ENCODE measurements around the gene SEMA5B. TPM values are rescaled to one million over a fixed set of nuclear protein-coding genes. Genes with fewer than 3 reads are reported as not detected.

Gene SEMA5B
- total and polyA plus RNA-seq, 3 donors from 2014 or later, result 0.68 to 2.0 (median 1.3) TPM

DNA sequence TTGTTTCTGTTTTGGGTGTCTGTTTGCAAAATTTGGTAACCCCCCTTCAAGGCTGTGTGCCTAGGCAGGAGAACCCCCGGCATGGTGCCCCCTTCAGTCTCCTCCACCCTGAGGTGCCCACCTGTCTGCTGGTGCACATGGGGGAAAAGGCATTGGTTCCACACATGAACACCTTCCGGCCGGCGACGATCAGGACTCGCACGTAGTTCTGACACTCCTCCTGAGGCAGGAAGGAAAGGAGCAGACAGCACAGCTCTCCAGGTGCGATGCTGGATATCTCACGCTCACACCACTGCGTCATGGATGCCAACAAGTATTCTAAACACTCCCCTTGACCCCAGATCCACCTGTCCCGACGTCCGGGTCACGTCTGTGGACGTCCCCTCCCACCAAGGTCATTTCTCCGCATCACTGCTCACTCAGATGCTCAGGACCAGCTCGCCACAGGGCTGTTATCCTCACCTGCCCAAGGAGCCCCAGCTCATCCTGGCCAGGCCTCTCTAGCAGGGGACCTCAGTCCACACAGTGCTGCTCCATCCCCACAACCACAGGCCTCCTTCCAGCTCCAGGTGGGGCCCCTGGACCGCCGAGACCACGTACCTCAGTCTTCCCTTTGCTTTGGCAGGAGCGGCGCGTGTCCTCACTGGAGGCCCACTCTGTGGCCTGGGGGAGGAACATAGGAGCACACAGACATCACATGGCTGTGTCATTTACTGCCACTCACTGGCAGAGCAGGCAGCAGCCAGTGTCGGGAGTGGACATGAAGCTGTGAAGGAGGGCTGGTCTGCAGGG, 99.0 kb downstream of the SEMA5B start:
- no peak for DNase-seq
- H3K27me3 ChIP-seq, result no peaks in the 10 kb centered on the region
- intact Hi-C loops (cut with DNase I; ENCODE audit: low total_unique reads), result no loop called here
- H3K4me1 ChIP-seq, result peaks cover 16% of the 10 kb centered on the region
- H3K9me3 ChIP-seq, result no peaks in the 10 kb centered on the region
- H3K4me3 ChIP-seq, result no peak overlapping the region
- 89 to 93% methylated on average over 14 to 24 of the region's 24 CpGs for WGBS, 2 donors
- TF ChIP-seq POLR2A (IDR thresholded peaks at IDR 0.05), result no peak
- TF ChIP-seq, protein P1, sequence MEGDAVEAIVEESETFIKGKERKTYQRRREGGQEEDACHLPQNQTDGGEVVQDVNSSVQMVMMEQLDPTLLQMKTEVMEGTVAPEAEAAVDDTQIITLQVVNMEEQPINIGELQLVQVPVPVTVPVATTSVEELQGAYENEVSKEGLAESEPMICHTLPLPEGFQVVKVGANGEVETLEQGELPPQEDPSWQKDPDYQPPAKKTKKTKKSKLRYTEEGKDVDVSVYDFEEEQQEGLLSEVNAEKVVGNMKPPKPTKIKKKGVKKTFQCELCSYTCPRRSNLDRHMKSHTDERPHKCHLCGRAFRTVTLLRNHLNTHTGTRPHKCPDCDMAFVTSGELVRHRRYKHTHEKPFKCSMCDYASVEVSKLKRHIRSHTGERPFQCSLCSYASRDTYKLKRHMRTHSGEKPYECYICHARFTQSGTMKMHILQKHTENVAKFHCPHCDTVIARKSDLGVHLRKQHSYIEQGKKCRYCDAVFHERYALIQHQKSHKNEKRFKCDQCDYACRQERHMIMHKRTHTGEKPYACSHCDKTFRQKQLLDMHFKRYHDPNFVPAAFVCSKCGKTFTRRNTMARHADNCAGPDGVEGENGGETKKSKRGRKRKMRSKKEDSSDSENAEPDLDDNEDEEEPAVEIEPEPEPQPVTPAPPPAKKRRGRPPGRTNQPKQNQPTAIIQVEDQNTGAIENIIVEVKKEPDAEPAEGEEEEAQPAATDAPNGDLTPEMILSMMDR (IDR thresholded peaks at IDR 0.05), result no peak
- H3K27ac ChIP-seq, result no peak overlapping the region
- H3K36me3 ChIP-seq (ENCODE audit: low read depth, missing control alignments), result no peaks in the 10 kb centered on the region

DNA sequence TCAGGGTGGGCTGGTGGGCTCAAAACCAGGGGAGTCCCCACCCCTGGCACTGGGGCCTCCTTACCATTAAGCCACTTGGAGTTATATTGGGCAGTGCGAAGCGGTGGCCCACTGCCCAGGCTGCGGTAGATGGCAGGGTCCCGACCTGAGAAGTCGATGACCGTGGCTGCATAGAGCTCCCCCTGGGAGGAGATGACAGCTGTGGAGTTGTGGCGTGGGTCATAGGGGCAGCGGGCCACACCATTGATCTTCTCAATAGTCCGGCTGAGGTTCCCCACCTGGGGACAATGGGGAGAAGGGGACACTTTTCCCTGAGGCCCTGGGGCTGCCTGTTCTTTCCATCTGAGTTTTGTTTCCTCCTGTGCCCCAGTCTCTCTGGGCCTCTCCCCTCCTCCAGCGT, 99.8 kb downstream of the SEMA5B start:
- whole genome bisulfite sequencing, 2 donors, result 97 to 100% methylated on average over 4 to 10 of the region's 10 CpGs
- no peak for DNase-seq
- no peaks in the 10 kb centered on the region for H3K9me3 ChIP-seq
- H3K4me3 ChIP-seq, result no peak overlapping the region
- H3K4me1 ChIP-seq, result peaks cover 16% of the 10 kb centered on the region
- H3K27ac ChIP-seq, result no peak overlapping the region
- TF ChIP-seq, protein P1 (IDR thresholded peaks at IDR 0.05), result no peak
- TF ChIP-seq POLR2A (IDR thresholded peaks at IDR 0.05), result no peak
- H3K27me3 ChIP-seq, result no peaks in the 10 kb centered on the region
- no peaks in the 10 kb centered on the region for H3K36me3 ChIP-seq (ENCODE audit: low read depth, missing control alignments)
- intact Hi-C loops (cut with DNase I; ENCODE audit: low total_unique reads), result no loop called here

DNA sequence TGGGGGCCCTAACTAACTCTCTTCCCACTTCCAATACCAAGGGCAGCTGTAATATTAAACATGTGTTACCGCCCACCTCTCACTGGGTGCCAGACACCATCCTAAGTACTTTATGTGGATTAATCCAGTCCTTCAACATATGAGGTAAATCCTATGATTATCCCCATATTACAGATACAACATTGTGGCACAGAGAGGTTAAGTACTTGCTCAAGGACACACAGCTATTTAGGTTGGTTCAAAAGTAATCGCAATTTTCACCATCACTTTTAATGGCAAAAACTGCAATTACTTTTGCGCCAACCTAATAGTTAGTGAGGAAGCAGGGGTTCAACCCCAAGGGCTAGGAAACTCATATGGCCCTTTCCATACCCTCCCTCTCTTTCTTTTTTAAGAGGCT, 100.8 kb downstream of the SEMA5B start:
- no peak for DNase-seq
- no peak for TF ChIP-seq POLR2A (IDR thresholded peaks at IDR 0.05)
- TF ChIP-seq, protein P1 (IDR thresholded peaks at IDR 0.05), result no peak
- Histone ChIP-seq H3K9me3 (no peaks in the 10 kb centered on the region), H3K27me3 (no peaks in the 10 kb centered on the region), H3K4me3 (no peak overlapping the region), H3K27ac (no peak overlapping the region), H3K4me1 (peaks cover 16% of the 10 kb centered on the region), H3K36me3 (ENCODE audit: low read depth, missing control alignments) (no peaks in the 10 kb centered on the region)
- 95 to 97% methylated on average over 3 of the region's 3 CpGs for WGBS, 2 donors
- intact Hi-C loops (cut with DNase I; ENCODE audit: low total_unique reads), result no loop called here

DNA sequence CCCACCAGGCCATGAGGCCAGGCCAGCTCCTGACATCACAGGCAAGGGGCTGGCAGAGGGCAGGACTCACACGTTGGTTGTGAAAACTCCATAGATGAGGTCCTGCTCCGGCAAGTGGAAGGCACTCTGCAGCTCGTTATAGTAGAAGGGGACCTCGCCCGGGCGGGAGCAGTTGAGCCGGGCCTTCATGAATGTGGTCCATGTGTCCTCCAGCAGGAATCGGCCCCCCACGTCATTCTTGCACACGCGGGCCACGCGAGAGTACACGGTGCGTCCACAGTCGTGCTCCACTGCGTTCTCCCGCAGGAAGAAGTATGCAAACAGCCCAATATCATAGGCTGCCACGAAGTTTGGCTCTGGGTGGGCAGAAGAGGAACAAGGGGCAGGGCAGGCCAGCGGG, 101.2 kb downstream of the SEMA5B start:
- Histone ChIP-seq H3K4me1 (peaks cover 16% of the 10 kb centered on the region), H3K36me3 (ENCODE audit: low read depth, missing control alignments) (no peaks in the 10 kb centered on the region), H3K27me3 (no peaks in the 10 kb centered on the region), H3K4me3 (no peak overlapping the region), H3K9me3 (no peaks in the 10 kb centered on the region), H3K27ac (no peak overlapping the region)
- DNase-seq, result no peak
- TF ChIP-seq, protein P1 (IDR thresholded peaks at IDR 0.05), result no peak
- TF ChIP-seq POLR2A (IDR thresholded peaks at IDR 0.05), result no peak
- intact Hi-C loops (cut with DNase I; ENCODE audit: low total_unique reads), result no loop called here
- WGBS, 2 donors, result 88 to 97% methylated on average over 20 of the region's 20 CpGs

DNA sequence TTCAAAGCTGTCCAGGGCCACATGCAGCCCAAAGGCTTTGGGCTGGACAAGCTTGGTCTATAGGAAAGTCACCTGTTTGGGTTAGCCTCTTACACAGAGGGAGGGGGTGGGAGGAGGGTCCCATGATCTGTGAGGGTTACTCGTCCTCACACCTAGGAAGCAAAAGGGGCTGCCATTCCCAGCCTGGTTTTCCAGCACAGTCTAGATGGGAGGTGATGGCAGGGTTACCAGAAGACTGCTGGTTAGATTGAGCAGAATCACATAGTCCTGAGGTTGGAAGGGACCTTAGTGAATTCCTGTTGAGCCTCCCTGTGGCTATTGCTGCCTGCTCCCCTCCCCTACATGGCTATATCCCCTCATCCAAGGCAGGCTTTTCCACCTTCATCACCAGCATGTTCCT, 101.8 kb downstream of the SEMA5B start:
- Histone ChIP-seq H3K27ac (no peak overlapping the region), H3K4me3 (no peak overlapping the region), H3K36me3 (ENCODE audit: low read depth, missing control alignments) (no peaks in the 10 kb centered on the region), H3K27me3 (no peaks in the 10 kb centered on the region), H3K4me1 (peaks cover 16% of the 10 kb centered on the region), H3K9me3 (no peaks in the 10 kb centered on the region)
- WGBS, 2 donors, result 75 to 100% methylated on average over 1 of the region's 1 CpG
- TF ChIP-seq, protein P1 (IDR thresholded peaks at IDR 0.05), result no peak
- no peak for TF ChIP-seq POLR2A (IDR thresholded peaks at IDR 0.05)
- no peak for DNase-seq
- intact Hi-C loops (cut with DNase I; ENCODE audit: low total_unique reads), result no loop called here
